Muscle layer of colon (tissue), 2 donors: ENCODE results near the gene H6PD.
A peak's percentile ranks its signal among the peaks of the same experiment; 100 is the strongest.

Experiments
- H3K27ac ChIP-seq: one replicate; pipeline ENCODE4 v1.7.0; 2013; ENCODE audit warnings: low read depth, mild to moderate bottlenecking, low read length, moderate library complexity
- H3K27me3 ChIP-seq, 2 donors: one replicate each; pipeline ENCODE4 v1.7.0; 2013; ENCODE audit warnings: low read length in 2 of 2, mild to moderate bottlenecking in 2 of 2; ENCODE audit not compliant: insufficient read depth in 2 of 2, control insufficient read depth in 1 of 2
- H3K36me3 ChIP-seq: one replicate; pipeline ENCODE4 v1.7.0; 2013; ENCODE audit warnings: mild to moderate bottlenecking, low read length; ENCODE audit not compliant: insufficient read depth
- H3K4me1 ChIP-seq: one replicate; pipeline ENCODE4 v1.7.0; 2013; ENCODE audit warnings: mild to moderate bottlenecking, low read length; ENCODE audit not compliant: insufficient read depth
- H3K4me3 ChIP-seq, 2 donors: one replicate each; pipeline ENCODE4 v1.7.0; 2013; ENCODE audit warnings: low read length in 2 of 2, low read depth in 1 of 2, mild to moderate bottlenecking in 1 of 2, moderate library complexity in 1 of 2
- H3K9ac ChIP-seq: one replicate; pipeline ENCODE4 v1.7.0; 2013; ENCODE audit warnings: low read length
- H3K9me3 ChIP-seq: one replicate; pipeline ENCODE4 v1.7.0; 2013; ENCODE audit warnings: mild to moderate bottlenecking, low read length
- donor health status: abdominal sarcoma.
- donor health status: Adenocarcinoma of cecum.

The H6PD gene

DNA sequence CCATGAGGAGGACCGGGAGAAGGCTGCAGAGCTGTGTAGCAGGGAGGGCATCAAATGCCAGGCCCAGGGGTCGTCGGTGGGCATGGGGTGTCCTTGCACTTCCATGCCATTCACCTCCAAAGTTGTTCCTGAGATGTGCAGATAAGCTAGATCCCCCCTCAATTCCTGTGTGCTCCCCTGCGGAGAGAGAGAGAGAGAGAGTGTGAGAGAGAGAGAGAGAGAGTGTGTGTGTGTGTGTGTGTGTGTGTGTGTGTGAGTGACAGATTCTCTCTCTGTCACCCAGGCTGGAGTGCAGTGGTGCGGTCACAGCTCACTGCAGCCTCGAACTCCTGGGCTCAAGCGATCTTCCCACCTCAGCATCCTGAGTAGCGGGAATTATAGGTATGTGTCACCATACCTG lies 74.5 kb downstream of the H6PD start:
- no peak overlapping the region for H3K27ac ChIP-seq
- no peaks in the 10 kb centered on the region for H3K27me3 ChIP-seq
- no peaks in the 10 kb centered on the region for H3K36me3 ChIP-seq
- no peak overlapping the region for H3K9ac ChIP-seq
- H3K4me3 ChIP-seq: no peak overlapping the region
- H3K9me3 ChIP-seq: no peaks in the 10 kb centered on the region
- H3K4me1 ChIP-seq: peaks cover 4% of the 10 kb centered on the region

DNA sequence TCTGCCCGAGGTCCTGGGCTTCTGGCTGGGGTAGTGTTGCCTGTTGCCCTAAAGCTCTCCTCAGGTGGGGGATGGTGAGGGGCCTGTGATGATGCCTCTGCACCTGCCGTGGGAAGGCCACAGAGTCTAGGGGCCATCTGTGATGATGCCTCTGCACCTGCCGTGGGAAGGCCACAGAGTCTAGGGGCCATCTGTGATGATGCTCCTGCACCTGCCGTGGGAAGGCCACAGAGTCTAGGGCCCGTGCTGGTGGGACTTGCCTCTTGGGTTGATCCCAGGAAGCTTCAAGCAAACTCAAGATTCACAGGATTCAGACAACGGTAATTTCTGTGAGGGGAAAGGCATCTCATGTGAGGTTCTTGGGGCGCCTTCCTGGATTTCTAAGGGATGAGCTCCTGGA lies 75.4 kb downstream of the H6PD start:
- Histone ChIP-seq H3K4me1 (peaks cover 4% of the 10 kb centered on the region), H3K36me3 (no peaks in the 10 kb centered on the region), H3K9me3 (no peaks in the 10 kb centered on the region), H3K27me3 (no peaks in the 10 kb centered on the region), H3K4me3 (no peak overlapping the region), H3K9ac (no peak overlapping the region), H3K27ac (no peak overlapping the region)

DNA sequence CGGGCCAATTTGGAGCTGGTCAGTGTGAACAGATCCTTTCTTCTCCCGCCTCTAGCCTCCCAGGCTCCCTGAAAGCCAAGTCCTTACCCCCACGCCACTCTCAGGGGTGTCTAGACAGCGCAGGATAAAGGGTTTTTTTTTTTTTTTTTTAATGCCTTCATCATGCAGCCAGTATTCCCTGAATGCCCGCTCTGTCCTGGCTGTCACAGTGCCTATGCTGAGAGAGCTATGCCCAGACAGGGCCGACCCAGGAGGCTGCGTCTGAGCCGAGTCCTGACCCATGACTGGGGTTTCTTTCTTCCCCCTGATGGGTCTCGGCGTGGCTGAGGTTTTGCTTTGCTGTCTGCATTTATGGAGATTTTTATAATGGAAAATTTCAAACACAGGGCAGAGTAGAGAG lies 76.5 kb downstream of the H6PD start:
- Histone ChIP-seq H3K36me3 (no peaks in the 10 kb centered on the region), H3K4me3 (no peak overlapping the region), H3K27ac (no peak overlapping the region), H3K9ac (no peak overlapping the region), H3K4me1 (peaks cover 12% of the 10 kb centered on the region), H3K9me3 (no peaks in the 10 kb centered on the region), H3K27me3 (no peaks in the 10 kb centered on the region)

DNA sequence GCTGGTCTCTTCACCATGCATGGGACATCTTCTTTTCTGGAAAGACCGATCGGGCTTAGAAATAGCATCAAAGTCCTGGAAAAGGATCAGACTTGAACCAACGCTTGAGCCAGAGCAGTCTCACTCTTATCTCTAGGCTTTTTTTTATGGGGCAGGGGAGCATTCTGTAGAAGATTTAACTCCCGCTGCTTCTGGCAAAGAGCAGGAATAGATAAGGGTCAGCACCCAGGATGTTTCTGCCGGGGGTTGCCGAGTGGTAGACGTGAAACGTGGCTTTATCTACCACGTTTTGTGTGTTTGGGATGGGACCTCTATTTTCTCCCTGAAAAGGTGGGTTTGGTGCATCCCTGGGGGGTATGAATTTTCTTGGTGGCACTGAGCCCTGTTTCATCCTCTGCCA lies 76.9 kb downstream of the H6PD start:
- no peak overlapping the region for H3K9ac ChIP-seq
- no peak overlapping the region for H3K4me3 ChIP-seq
- no peaks in the 10 kb centered on the region for H3K9me3 ChIP-seq
- no peaks in the 10 kb centered on the region for H3K36me3 ChIP-seq
- H3K27me3 ChIP-seq: no peaks in the 10 kb centered on the region
- H3K4me1 ChIP-seq: peaks cover 12% of the 10 kb centered on the region
- no peak overlapping the region for H3K27ac ChIP-seq

DNA sequence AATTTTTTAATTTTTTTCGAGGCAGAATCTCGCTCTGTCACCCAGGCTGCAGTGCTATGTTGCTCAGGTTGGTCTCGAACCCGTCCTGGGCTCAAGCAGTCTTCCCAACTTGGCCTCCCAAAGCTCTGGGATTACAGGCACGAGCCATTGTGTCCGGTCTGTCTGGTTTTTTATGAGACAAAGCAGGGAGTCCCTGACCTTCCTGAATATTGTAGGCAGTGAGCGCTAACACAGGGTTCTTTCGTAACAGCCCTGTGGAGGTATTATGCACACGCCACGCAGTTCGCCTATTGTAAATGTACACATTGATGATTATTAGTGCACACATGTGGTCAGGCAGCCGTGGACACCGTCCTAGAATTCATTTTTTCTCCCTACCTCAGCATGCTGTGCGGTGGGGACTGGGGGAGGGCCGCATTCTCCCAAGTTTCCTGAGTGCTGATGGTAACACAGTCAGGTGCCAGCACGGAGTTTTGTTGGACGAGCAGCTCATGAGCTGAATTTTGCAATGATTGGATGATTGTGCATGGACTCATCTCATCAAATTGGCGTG lies 77.7 kb downstream of the H6PD start:
- Histone ChIP-seq H3K9me3 (no peaks in the 10 kb centered on the region), H3K4me1 (peaks cover 13% of the 10 kb centered on the region), H3K9ac (no peak overlapping the region), H3K27ac (no peak overlapping the region), H3K27me3 (no peaks in the 10 kb centered on the region), H3K4me3 (no peak overlapping the region), H3K36me3 (no peaks in the 10 kb centered on the region)

DNA sequence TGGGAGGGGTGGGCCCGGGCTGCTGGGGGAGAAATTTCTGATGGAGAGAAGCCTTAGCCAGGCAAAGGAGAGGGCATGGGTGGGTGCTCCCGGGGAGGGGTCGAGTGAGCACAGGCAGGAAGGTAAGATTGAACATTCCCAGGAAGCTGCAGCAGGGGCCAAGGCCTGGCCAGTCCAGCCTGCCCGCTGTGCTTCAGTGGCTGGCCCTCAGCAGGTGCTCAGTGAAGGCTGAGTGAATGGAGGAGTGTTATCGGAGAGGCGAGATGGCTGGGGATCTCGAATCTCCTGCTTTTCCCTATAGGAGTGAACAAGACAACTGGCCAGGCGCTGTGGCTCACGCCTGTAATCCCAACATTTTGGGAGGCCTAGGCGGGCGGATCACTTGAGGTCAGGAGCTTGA lies 79.0 kb downstream of the H6PD start:
- Histone ChIP-seq H3K4me1 (peaks cover 26% of the 10 kb centered on the region), H3K27ac (no peak overlapping the region)

DNA sequence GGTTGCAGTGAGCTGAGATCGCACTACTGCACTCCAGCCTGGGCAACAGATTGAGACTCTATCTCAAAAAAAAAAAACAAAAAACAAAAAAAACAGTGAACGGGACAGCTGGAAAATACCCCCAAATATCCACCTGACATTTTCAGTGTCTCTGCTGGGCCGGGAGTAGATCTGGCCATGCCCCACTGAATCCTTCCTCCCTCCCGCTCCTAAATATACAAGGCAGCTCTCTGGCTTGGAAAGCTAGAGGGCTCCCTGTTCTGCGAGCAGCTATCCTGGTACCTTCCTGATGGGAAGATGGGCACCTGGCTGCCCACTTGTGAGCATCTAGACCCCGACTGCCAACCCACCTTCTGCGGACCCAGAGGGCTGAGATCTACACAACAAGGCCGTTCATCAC lies 79.5 kb downstream of the H6PD start:
- Histone ChIP-seq H3K9me3 (no peaks in the 10 kb centered on the region), H3K27me3 (no peaks in the 10 kb centered on the region), H3K27ac (no peak overlapping the region), H3K4me1 (peaks cover 27% of the 10 kb centered on the region), H3K4me3 (no peak overlapping the region), H3K9ac (no peak overlapping the region), H3K36me3 (no peaks in the 10 kb centered on the region)

More for the DNA sequence above, 79.0 kb downstream of the H6PD start:
- no peak overlapping the region for H3K4me3 ChIP-seq
- no peaks in the 10 kb centered on the region for H3K9me3 ChIP-seq
- no peak overlapping the region for H3K9ac ChIP-seq
- H3K27me3 ChIP-seq: no peaks in the 10 kb centered on the region
- H3K36me3 ChIP-seq: no peaks in the 10 kb centered on the region

DNA sequence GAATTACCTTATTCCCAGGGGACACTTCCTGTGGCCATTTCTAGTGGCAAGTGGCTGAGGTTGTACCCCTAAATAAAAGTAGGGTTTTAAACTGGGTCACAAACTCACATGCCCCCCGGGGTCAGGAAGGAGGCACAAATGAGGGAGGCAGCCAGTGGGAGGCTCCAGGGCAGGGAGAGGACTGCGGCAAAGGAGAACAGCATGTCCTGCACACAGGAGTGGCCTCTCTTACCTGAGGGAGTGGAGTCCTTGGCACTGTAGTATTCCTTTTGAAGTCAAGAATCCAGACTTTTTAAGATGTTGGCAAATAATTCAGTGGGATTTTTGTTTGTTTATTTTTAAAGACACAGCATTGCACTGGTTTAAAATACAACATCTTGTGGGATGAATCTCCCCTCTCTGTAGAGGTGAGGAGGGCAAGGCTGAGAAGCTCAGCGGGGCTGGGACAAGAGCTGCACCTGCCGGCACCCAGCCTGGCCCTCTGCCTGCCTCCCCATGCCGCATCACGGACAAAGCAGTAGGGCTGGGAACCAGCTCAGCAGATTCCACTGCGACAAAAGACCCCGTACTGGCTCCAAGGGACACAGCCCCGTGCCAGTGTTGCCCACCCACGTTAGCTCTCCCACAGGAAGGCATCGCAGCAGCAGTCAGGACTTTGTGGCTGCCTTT lies 80.3 kb downstream of the H6PD start:
- Histone ChIP-seq H3K4me3 (no peak overlapping the region), H3K4me1 (peaks cover 34% of the 10 kb centered on the region), H3K9me3 (no peaks in the 10 kb centered on the region), H3K27ac (no peak overlapping the region), H3K9ac (no peak overlapping the region), H3K36me3 (no peaks in the 10 kb centered on the region), H3K27me3 (no peaks in the 10 kb centered on the region)

DNA sequence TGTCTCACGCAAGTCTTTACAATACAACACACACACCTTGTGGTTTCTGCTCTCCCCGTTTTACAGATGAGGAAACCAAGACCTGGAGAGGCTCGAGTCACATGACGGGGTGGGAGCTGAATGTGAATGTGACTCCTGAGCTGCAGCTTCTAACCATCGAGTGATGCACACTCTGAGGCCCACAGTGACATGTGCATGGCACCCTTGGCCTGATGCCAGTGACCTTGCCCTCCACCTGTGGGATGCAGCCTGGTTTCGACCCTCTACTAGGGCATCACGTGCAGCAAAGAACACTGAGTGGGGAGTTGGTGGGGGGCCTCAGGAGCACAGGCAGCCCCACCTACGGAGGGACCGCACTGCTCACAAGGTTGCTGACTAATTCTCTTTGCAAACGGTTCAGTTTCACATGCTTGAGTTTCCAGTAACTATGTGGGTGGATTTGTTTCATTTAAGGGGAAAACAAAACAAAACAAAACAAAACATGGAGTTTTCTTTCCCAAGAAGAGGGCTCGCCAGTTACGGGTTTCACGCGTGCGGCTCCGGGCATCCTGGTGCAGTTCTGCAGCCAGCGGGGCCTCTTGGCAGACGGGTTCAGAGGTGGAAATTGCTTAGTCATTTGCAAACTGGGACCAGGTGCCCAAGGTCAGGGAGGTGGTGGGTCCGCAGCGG lies 81.0 kb downstream of the H6PD start:
- peaks cover 41% of the 10 kb centered on the region for H3K4me1 ChIP-seq
- H3K4me3 ChIP-seq: no peak overlapping the region
- no peak overlapping the region for H3K9ac ChIP-seq

DNA sequence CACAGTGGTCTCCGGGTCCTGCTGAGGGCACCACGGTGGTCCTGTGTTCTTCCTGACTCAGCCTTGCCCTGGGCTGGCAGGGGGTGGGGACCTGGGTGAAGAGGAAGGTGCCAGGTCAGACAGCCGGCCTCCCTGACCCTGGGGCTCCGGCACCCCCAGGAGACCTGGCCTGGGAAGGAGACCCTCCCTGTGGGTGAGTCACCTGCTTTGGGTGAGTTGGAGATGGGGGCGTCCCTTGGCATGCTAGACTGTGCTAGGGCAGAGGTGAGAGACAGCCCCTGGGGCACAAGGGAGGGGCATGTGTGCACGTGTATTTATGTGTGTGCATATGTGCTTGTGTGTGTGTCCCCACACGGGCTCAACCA lies 81.5 kb downstream of the H6PD start:
- H3K4me1 ChIP-seq: peaks cover 42% of the 10 kb centered on the region
- H3K27ac ChIP-seq: no peak overlapping the region
- no peaks in the 10 kb centered on the region for H3K27me3 ChIP-seq
- no peaks in the 10 kb centered on the region for H3K9me3 ChIP-seq
- no peaks in the 10 kb centered on the region for H3K36me3 ChIP-seq
- no peak overlapping the region for H3K4me3 ChIP-seq
- H3K9ac ChIP-seq: no peak overlapping the region

More for the DNA sequence above, 81.0 kb downstream of the H6PD start:
- H3K36me3 ChIP-seq: no peaks in the 10 kb centered on the region
- no peaks in the 10 kb centered on the region for H3K9me3 ChIP-seq
- no peak overlapping the region for H3K27ac ChIP-seq
- H3K27me3 ChIP-seq: no peaks in the 10 kb centered on the region

DNA sequence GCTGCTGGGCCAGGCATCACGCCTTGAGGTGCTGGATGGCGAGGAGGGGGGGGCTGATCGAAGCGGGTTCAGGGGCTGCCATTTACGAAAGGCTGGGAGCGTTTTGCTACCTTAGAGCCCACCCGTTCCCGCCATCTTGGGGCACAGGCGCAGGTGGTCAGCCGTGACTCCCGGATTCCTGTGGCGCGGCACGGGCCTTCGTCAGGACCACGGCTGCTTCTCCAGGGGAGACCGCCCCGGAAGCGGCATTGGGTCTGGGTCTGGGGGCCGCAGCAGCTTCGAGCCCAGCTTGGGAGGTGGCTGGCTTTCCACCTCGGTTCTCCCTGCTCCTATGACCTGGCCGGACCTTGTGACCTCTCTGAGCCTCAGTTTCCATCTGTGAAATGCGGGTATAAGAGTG lies 81.9 kb downstream of the H6PD start:
- no peaks in the 10 kb centered on the region for H3K27me3 ChIP-seq
- H3K9ac ChIP-seq: no peak overlapping the region
- H3K4me1 ChIP-seq: peaks cover 47% of the 10 kb centered on the region
- no peak overlapping the region for H3K27ac ChIP-seq
- H3K36me3 ChIP-seq: no peaks in the 10 kb centered on the region
- no peaks in the 10 kb centered on the region for H3K9me3 ChIP-seq
- no peak overlapping the region for H3K4me3 ChIP-seq

DNA sequence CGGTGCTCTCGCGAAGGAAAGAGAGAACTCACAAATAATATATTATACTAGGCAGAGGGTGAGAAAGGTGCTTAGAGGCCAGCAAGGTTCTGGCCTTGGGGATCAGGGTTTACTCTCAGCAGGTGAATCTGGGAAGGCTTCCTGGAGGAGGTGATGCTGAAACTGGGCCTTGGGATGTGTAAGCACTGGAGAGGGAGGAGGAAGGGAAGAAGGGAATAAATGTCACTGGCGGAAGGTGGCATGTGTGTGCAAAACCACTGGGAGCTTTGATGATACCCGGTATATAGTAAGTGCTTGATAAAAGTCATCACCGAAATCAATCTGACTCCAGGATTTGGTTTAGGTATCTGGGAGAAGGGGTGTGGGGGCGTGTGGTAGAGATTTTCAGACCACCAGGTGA lies 82.5 kb downstream of the H6PD start:
- H3K4me3 ChIP-seq: no peak overlapping the region
- peaks cover 52% of the 10 kb centered on the region for H3K4me1 ChIP-seq
- H3K9ac ChIP-seq: no peak overlapping the region
- H3K27me3 ChIP-seq: no peaks in the 10 kb centered on the region
- H3K9me3 ChIP-seq: no peaks in the 10 kb centered on the region
- peak overlapping the region; percentile 19 for H3K27ac ChIP-seq
- H3K36me3 ChIP-seq: no peaks in the 10 kb centered on the region
